NOMO-1 (cell line): ENCODE measurements around the gene BACH1.

Experiments
- DNase-seq, 2 experiments: peaks; one replicate each; lab custom pipeline; 2025; ENCODE audit not compliant: unreplicated experiment in 2 of 2; lab: John Stamatoyannopoulos, UW

Gene BACH1

GRCh38 chr21:29374481-29374880 lies 75.8 kb downstream of the BACH1 start:
- no peak for DNase-seq

GRCh38 chr21:29376556-29376955 lies 77.8 kb downstream of the BACH1 start:
- peak; percentile 12 for DNase-seq

GRCh38 chr21:29377266-29377665 lies 78.5 kb downstream of the BACH1 start:
- DNase-seq: no peak

- DNase-seq: no peak
Observed at GRCh38 chr21:29378832-29379231, 80.1 kb downstream of the BACH1 start.

GRCh38 chr21:29379517-29380054 lies 80.9 kb downstream of the BACH1 start:
- DNase-seq: no peak

- no peak for DNase-seq
Observed at GRCh38 chr21:29382030-29382654, 83.4 kb downstream of the BACH1 start.

- no peak for DNase-seq
Observed at GRCh38 chr21:29384683-29385359, 86.1 kb downstream of the BACH1 start.

GRCh38 chr21:29385934-29386520 lies 87.3 kb downstream of the BACH1 start:
- no peak for DNase-seq

GRCh38 chr21:29386803-29387202 lies 88.1 kb downstream of the BACH1 start:
- DNase-seq: no peak

GRCh38 chr21:29387598-29387997 lies 88.9 kb downstream of the BACH1 start:
- no peak for DNase-seq

GRCh38 chr21:29389136-29389535 lies 90.4 kb downstream of the BACH1 start:
- DNase-seq: no peak

GRCh38 chr21:29390778-29391177 lies 92.1 kb downstream of the BACH1 start:
- DNase-seq: no peak

- peak in 1 of 2 experiments; percentile 6 for DNase-seq
Observed at GRCh38 chr21:29394051-29394450, 95.3 kb downstream of the BACH1 start.
